SJCRH30 (cell line): Measurements from ENCODE around the gene LHX3. TPM values are rescaled to one million over a fixed set of nuclear protein-coding genes. Genes with fewer than 3 reads are reported as not detected.
A peak's percentile ranks its signal among the peaks of the same experiment; 100 is the strongest.

Experiments used
- DNase-seq, 2 experiments: peaks; one replicate each; pipeline ENCODE4 v3.0.0-alpha.2; 2015 to 2020
- H3K27ac ChIP-seq: fragments of 250-450 bp; sonication (Bioruptor Pico); 2 replicates; pipeline ENCODE4 v1.5.1; 2020; ENCODE audit warnings: mild to moderate bottlenecking, moderate library complexity
- H3K27me3 ChIP-seq: fragments of 250-450 bp; sonication (Bioruptor Pico); 2 replicates; pipeline ENCODE4 v1.5.1; 2020; ENCODE audit warnings: mild to moderate bottlenecking, moderate library complexity
- H3K36me3 ChIP-seq: fragments of 250-450 bp; sonication (Bioruptor Pico); 2 replicates; pipeline ENCODE4 v1.5.1; 2020; ENCODE audit warnings: mild to moderate bottlenecking, moderate library complexity
- H3K4me1 ChIP-seq: fragments of 250-450 bp; sonication (Bioruptor Pico); 2 replicates; pipeline ENCODE4 v1.5.1; 2020; ENCODE audit warnings: mild to moderate bottlenecking, moderate library complexity
- H3K4me3 ChIP-seq: fragments of 250-450 bp; sonication (Bioruptor Pico); 2 replicates; pipeline ENCODE4 v1.5.1; 2020; ENCODE audit warnings: mild to moderate bottlenecking, moderate library complexity
- H3K9me3 ChIP-seq: fragments of 250-450 bp; sonication (Bioruptor Pico); replicated peaks from 2 replicates; pipeline ENCODE4 v1.5.1; 2020; ENCODE audit warnings: mild to moderate bottlenecking, moderate library complexity
- total RNA-seq: library from RNA; depleted of rRNA; stranded (reverse); fragments of >200 nt; shearing (Covaris generic); gene quantifications from 2 replicates; pipeline ENCODE4 v1.2.3, GENCODE V29; 2014

LHX3 gene
- total RNA-seq, 1 experiment from 2014 or later: not detected

DNA sequence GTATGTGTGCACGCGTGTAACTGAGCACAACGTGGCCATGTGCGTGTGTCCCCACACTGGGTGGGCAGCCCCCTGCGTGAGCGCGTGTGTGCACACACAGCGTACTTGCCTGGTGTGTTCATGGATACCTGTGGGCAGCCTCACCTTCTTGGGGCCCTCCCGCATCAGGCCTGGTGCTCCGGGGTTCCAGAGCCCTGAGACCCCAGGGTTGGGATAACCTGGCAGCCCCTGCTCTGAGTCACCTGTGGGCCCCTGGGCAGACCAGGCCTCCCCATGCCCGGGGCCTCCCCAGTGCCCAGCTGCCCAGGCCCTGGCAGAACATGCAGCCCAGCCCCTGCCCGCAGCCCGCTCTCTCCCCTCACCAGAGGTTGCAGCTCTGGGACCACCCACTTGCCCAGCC, 25.2 kb downstream of the LHX3 start:
- H3K9me3 ChIP-seq: no peaks in the 10 kb centered on the region
- H3K27ac ChIP-seq: no peak overlapping the region
- peaks cover 18% of the 10 kb centered on the region; the same call in 1 of the 2 replicates for H3K27me3 ChIP-seq
- no peak overlapping the region for H3K4me3 ChIP-seq
- no peaks in the 10 kb centered on the region for H3K4me1 ChIP-seq
- no peak for DNase-seq
- H3K36me3 ChIP-seq: no peaks in the 10 kb centered on the region

DNA sequence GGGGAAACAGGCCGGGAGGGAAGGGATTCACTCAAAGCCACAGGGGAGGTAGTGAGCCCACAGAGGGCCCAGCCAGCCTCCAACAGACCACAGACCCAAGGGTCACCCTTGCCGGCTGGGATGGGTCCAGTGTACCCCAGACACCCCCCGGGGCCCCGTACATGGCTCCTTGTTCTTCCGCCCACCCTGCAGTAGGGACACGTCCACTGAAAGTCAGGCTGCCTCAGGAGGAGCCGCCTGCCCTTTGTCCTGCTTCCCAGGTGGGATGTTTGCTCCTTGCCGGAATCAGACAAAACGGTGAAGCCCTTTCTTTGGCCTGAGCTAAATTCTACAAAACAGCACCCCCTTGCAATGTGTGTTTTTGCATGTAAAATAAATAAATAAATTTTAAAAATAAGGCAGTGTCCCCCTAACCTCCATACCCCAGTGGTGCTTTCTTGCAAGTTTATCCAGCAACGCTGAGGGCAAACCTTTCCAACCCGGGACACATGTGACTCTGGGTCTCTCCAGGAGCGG, 25.8 kb downstream of the LHX3 start:
- no peaks in the 10 kb centered on the region for H3K36me3 ChIP-seq
- no peaks in the 10 kb centered on the region for H3K4me1 ChIP-seq
- H3K4me3 ChIP-seq: no peak overlapping the region
- peaks cover 18% of the 10 kb centered on the region; the same call in 1 of the 2 replicates for H3K27me3 ChIP-seq
- H3K27ac ChIP-seq: no peak overlapping the region
- H3K9me3 ChIP-seq: no peaks in the 10 kb centered on the region
- no peak for DNase-seq

DNA sequence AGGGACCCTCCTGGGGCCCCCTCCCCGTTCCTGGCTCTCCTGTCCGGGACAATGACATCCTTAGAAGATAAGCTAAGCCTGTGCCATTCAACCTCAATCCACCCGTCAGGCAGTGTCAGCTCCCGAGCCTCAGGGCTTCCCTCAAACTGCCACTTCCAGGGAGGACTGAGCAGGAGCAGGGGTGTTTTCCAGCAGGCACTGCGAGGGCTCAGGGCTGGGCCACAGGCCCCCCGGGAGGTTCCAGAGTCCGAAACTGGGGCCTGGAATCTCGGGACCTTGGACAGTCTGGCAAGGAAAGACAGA, 26.2 kb downstream of the LHX3 start:
- H3K36me3 ChIP-seq: no peaks in the 10 kb centered on the region
- H3K27ac ChIP-seq: no peak overlapping the region
- H3K4me3 ChIP-seq: no peak overlapping the region
- H3K9me3 ChIP-seq: no peaks in the 10 kb centered on the region
- no peak for DNase-seq
- no peaks in the 10 kb centered on the region for H3K4me1 ChIP-seq
- peaks cover 18% of the 10 kb centered on the region; the same call in 1 of the 2 replicates for H3K27me3 ChIP-seq

DNA sequence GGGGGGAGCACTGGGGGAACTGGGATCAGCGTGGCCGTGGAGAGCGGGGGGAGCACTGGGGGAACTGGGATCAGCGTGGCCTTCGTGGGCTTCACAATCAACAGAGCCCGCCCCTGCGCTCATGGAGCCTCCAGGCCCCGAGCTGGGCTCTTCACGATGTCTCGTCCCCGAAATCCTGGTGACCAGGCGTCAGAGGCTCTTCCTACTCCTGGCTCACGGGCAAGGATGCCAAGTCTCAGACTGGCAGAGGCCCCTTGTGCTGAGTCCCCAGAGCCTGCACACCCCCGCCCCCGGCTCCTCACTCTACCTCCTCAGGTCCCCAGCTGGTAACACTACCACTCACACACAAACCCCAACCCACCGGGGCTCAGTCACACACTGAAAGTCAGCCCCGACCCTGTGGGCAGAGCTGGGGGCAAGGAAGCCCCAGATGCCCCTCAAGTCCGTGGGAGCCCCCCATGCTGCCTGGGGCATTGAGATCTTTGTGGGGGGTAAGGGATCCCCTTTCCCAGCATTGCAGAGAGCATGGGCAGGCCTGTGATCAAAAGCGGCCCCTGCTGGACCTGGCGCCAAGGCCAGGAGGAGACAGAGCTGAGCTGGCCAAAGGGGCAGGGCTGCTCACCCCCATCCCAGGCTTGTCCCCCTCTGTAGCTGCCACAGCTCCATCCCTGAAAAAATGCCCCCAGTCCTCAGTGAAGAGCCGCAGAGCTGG, 26.7 kb downstream of the LHX3 start:
- Histone ChIP-seq H3K9me3 (no peaks in the 10 kb centered on the region), H3K27me3 (peaks cover 18% of the 10 kb centered on the region; the same call in 1 of the 2 replicates), H3K4me1 (no peaks in the 10 kb centered on the region), H3K27ac (no peak overlapping the region), H3K36me3 (no peaks in the 10 kb centered on the region), H3K4me3 (no peak overlapping the region)
- DNase-seq: no peak

DNA sequence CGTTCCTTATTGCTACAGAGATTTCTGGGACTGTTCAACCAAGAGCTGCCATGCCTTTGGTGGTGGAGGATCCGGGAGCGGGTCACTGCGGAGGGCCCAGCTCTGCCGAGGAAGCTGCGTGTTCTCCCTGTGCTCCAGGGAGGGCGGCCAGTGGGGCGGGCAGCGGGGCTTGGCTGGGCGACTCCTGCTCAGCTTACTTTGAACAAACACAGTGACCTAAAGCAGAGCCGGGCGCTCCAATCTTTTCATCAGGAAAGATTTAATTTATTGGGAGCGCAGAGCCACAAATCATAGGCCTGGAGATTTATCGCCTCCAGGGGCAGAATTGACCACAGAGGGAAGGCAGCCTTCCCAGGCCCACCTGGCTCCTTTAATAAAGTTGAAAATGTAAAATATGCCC, 27.7 kb downstream of the LHX3 start:
- no peak overlapping the region for H3K27ac ChIP-seq
- DNase-seq: no peak
- H3K27me3 ChIP-seq: peaks cover 17% of the 10 kb centered on the region; the same call in 1 of the 2 replicates

DNA sequence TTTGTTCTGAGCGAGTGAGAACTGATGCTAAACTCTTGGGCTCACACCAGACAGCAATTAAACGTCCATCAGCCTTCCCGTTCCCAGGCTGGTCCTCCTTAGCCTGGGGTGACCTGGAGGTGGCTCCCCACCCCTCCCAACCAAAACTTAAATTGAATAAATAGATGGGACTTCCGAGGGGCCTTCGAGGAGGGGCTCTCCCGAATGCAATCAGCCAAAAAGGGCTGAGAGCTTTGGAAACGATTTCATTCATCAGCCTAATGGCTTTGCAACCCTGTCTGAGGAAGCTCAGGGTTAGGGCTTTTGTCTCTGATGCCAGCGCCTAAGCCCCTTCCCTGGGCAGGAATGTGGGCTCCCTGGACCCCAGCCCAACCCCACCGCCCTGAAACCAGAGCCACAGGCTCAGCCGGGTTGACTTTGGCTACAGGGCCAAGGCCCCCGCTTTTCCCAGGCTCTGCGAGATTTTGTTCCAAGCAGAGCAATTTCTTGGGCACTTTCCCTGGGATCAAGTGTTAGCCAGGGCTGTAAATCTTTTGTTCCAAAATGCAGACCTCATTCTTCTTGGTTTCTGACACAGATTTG, 29.2 kb downstream of the LHX3 start:
- Histone ChIP-seq H3K36me3 (no peaks in the 10 kb centered on the region), H3K27me3 (peaks cover 14% of the 10 kb centered on the region; the same call in 1 of the 2 replicates), H3K9me3 (no peaks in the 10 kb centered on the region), H3K27ac (no peak overlapping the region), H3K4me3 (no peak overlapping the region), H3K4me1 (peaks cover 13% of the 10 kb centered on the region)
- DNase-seq: no peak

More for the DNA sequence above, 27.7 kb downstream of the LHX3 start:
- Histone ChIP-seq H3K9me3 (no peaks in the 10 kb centered on the region), H3K4me1 (no peaks in the 10 kb centered on the region), H3K36me3 (no peaks in the 10 kb centered on the region), H3K4me3 (no peak overlapping the region)

DNA sequence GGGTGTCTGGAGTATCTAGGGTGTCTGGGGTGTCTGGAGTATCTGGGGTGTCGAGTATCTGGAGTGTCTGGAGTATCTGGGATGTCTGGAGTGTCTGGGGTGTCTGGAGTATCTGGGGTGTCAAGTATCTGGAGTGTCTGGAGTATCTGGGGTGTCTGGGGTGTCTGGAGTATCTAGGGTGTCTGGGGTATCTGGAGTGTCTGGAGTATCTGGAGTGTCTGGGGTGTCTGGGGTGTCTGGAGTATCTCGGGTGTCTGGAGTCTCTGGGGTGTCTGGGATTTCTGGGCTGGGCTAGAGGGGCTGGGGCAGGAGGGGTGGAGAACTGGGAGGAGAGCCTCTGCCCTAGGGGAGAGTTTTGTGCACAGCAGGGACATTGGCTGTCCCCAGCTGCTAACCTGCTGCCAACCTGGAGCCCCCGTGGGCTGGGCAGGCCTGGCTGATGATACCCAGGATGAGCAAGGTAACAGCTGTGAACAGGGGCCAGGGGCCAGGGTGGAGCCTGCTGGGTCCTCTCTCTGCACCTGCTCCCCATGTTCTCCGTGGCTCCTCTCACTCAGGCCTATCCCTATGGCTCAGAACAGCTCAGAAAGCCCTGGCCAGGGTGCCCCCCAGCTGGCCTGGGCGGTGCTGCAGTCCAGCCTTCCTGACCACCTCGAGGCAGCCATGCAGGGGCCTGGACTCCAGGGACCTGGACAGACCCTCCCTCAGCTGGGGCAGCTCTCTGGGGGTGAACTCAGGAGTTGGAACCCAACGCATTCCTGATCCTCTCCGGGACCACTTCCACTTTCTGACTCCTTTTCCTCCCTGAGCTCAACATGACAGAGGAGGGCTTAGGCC, 29.9 kb downstream of the LHX3 start:
- peaks cover 15% of the 10 kb centered on the region for H3K27me3 ChIP-seq
- no peak overlapping the region for H3K4me3 ChIP-seq
- no peaks in the 10 kb centered on the region for H3K9me3 ChIP-seq
- DNase-seq: peak in 1 of 2 experiments; percentile 36
- H3K4me1 ChIP-seq: peaks cover 13% of the 10 kb centered on the region
- H3K36me3 ChIP-seq: no peaks in the 10 kb centered on the region
- H3K27ac ChIP-seq: no peak overlapping the region

DNA sequence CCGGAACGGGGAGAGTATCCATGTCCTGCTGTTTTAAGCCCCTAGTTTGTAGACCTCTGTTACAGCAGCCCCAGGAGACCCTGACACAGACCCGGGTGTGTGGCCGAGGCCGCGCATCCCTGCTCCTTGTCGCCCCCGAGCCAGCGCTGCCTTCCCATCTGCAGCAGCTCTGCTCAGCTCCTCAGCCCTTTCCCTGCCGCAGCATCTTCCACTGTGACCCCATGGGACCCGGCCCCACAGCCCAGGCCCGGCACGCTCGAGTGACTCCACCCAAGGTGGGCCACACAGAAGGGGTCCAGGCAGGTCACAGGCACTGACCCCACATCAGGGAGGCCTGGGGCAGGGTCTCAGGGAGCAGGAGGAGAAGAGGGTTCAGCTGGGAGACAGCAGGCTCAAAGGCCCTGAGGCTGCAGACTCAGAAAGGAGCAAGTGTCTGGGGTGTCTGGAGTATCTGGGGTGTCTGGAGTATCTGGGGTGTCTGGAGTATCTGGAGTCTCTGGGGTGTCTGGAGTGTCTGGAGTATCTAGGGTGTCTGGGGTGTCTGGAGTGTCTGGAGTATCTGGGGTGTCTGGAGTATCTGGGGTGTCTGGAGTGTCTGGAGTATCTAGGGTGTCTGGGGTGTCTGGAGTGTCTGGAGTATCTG, 31.2 kb downstream of the LHX3 start:
- Histone ChIP-seq H3K36me3 (no peaks in the 10 kb centered on the region), H3K27ac (no peak overlapping the region), H3K27me3 (peaks cover 17% of the 10 kb centered on the region), H3K4me1 (peaks cover 13% of the 10 kb centered on the region), H3K9me3 (no peaks in the 10 kb centered on the region), H3K4me3 (no peak overlapping the region)
- no peak for DNase-seq

DNA sequence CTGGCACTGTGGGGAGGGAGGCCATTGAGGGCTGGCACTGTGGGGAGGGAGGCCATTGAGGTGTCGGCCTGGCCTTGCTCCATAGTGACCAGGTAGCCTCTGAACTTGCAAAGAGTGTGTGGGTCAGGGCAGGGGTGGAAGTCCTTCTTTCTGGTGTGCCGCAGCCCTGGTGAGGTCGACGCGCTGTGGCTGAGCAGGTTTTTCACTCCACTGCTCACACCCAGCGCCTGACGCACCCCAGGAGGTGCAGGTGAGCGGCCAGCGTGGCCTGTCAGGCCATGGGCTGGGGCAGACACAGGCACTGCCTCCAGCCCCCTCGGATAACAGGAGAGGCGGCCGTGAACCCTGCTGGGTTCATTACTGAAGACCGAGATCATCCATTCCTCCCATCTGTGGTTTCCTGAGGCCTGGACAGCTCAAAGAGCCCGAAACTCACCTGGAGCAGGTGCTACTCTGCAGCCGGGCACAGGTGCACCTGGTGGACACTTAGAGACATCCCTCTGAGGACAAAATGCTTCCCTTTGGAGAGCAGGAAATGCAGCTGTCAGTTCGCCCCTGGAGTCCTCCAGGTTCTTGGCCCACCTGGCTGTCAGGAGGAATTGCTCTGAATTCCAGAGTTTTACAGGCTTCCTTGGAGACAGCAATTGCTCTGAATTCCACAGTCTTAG, 32.4 kb downstream of the LHX3 start:
- Histone ChIP-seq H3K36me3 (no peaks in the 10 kb centered on the region), H3K4me1 (peaks cover 13% of the 10 kb centered on the region), H3K27ac (no peak overlapping the region), H3K4me3 (no peak overlapping the region), H3K9me3 (no peaks in the 10 kb centered on the region), H3K27me3 (peaks cover 11% of the 10 kb centered on the region)
- no peak for DNase-seq

DNA sequence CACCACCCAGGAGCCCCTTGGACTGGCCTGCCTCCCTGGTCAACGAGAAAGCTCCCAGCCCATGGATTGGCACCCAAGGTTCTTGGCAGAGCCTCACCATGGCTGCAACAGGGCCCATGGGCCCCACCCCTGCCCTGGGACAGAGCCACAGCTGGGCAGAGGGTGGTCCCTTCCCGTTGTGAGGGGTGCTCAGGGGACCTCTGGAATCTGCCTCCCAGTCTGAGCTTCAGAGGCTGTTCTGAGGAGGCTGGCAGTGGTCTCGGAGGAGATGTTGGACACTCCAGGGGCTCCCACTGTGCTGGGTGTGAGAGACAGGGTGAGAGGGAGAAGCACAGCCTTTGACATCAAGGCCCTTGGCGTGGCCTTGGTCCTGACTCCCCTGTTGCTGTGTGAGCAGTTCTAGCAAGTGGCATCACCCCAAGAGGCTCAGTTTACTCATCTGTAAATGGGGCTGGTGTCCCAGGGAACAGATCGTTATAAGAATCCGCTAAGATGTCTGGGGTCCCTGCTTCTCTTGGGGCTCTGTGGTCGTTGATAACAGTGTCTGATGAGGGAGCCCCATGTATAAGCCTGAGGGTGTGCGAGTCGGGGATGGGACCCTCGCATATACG, 33.0 kb downstream of the LHX3 start:
- H3K27ac ChIP-seq: no peak overlapping the region
- H3K4me3 ChIP-seq: no peak overlapping the region
- no peaks in the 10 kb centered on the region for H3K9me3 ChIP-seq
- H3K27me3 ChIP-seq: peaks cover 11% of the 10 kb centered on the region
- H3K4me1 ChIP-seq: peaks cover 13% of the 10 kb centered on the region
- H3K36me3 ChIP-seq: no peaks in the 10 kb centered on the region
- no peak for DNase-seq

DNA sequence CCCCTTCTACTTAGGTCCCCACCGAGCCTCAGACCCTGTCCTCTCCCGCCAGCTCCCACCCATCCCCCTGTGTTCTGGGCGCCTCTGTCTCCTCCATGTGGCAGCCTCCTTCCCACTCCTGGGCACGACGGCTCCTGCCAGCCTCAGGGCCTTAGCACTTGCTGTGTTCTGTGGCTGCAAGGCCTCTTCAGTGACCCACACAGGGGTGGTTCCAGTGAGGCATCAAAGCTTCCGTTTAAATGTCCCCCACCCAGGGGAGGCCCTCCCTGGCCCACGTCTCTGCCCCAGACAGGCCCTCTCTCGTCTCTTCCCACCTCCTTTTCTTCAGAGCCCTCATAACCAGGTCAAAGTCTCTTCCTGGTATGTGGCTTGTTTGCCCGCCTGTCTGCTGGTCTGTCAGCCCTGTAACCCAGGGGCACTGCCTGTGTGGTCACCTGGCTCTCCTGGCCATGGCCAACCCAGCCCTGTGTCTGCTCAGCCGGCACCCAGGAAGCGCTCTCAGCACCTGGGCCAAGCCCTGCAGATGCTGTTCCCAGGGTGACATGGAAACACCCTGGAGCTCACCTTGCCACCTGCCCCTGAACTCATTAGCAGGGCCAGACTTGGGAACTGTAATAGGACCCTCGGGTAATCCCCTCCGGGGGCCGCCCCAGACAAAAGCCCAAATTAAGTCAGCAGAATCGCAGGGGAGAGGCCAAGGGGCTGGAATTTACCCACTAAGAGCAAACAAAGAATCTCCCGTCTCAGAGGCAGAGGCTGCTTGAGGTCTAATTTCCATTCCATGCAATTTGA, 33.7 kb downstream of the LHX3 start:
- no peak overlapping the region for H3K27ac ChIP-seq
- H3K9me3 ChIP-seq: no peaks in the 10 kb centered on the region
- peaks cover 11% of the 10 kb centered on the region for H3K27me3 ChIP-seq
- H3K36me3 ChIP-seq: no peaks in the 10 kb centered on the region
- peaks cover 13% of the 10 kb centered on the region for H3K4me1 ChIP-seq
- peak; percentile 63 to 80 for DNase-seq
- no peak overlapping the region for H3K4me3 ChIP-seq

DNA sequence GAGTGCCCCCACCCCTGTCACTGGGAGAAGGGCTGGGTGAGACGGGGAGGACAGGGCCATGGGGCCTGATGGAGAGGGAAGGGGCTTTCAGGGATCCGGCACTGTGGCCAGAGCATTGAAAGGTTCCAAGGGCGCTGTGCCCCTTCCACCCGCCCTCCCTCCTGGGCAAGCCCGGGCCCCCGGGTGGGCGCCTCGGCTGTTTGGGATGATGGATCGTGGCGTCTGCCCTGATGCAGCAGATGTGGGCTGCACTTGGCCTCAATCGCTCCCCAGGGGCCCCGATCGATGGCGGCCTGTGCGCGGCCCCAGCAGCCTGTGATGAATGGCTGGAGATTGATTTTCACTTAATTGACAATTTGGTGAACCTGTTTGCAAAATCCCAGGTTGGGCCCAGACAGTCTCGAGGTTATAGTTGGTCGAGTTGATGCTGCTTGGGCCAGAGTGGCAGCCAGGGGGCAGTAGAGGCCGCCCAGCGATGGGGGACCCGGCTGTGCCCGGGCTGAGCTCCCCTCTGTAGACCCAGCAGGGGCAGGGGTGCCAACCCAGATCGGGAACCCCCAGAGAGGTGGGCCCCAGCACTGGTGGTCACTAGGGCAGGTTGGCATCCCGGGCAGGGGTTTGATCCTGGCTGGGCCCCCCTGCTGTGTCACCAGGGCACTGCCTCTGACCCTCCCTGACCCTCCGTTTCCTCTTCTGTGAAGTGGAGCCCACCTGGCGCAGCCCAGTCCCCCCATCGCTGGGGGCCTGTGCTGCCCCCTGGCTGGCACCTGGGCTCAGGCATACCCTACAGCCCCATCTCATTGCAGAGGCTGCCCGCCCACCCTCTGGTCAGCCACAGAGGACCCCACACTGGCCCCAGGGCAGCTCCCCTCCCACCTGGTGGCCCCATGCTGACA, 34.7 kb downstream of the LHX3 start:
- DNase-seq: peak; percentile 51 to 75
- Histone ChIP-seq H3K4me3 (no peak overlapping the region), H3K27me3 (peaks cover 11% of the 10 kb centered on the region), H3K9me3 (no peaks in the 10 kb centered on the region), H3K36me3 (no peaks in the 10 kb centered on the region), H3K27ac (no peak overlapping the region), H3K4me1 (peaks cover 13% of the 10 kb centered on the region)
